Activated CD4-positive, CD25-positive, alpha-beta regulatory T cell treated with anti-CD3 and anti-CD28 coated beads, Interleukin-2, amount 50 U/mL, for 24 hours (primary cell): ENCODE measurements around the gene PSMD3.
"Not testable (repeated sequence)": the region's sequence is repeated elsewhere in the genome, so short reads cannot be mapped to it uniquely, and the experiment has no call there.

Source experiments
- ATAC-seq, 2 donors: fragments of 150-1000 bp; cut with Tn5 transposase; one replicate each; pipeline ENCODE4 v1.10.0; 2021; ENCODE audit warnings: mild to moderate bottlenecking in 1 of 2, moderate library complexity in 1 of 2

The PSMD3 gene

DNA sequence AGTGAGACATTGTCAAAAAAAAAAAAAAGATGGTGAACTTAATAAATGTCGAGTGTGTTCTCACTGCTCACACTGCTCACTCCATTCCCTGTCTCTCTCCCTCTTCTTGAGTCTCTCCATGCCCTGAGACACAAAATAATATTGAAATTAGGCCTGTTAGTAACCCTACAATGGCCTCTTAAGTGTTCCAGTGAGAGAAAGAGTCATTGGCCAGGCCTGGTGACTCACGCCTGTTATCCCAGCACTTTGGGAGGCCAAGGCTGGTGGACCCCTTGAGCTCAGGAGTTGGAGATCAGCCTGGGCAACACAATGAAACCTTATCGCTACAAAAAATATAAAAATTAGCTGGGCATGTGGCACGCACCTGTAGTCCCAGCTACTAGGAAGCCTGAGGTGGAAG lies 18.5 kb downstream of the PSMD3 start:
- no peak for ATAC-seq

DNA sequence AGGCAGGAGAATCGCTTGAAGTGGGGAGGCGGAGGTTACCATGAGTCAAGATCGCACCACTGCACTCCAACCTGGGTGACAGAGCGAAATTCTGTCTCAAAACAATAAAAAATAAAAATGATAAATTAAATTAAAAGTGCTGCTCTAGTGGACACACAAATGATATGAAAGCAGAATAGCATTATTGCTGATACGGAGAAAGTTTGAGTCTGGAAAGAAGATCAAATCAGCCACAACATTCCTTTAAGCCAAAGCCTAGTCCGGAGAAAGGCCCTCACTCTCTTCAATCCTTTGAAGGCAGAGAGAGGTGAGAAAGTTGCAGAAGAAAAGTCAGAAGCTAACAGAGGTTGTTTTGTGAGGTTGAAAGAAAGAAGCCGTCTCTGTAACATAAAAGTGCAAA lies 19.6 kb downstream of the PSMD3 start:
- no peak for ATAC-seq

DNA sequence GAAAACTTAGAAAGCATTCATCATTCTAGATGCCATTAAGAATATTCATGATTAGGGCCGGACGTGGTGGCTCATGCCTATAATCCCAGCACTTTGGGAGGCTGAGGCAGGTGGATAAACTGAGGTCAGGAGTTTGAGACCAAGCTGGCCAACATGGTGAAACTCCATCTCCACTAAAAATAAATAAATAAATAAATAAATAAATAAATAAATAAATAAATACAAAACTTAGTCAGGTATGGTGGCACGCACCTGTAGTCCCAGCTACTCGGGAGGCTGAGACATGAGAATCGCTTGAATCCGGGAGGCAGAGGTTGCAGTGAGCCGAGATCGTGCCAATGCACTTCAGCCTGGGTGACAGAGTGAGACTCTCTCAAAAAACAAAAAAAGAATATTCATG lies 20.7 kb downstream of the PSMD3 start:
- not testable (repeated sequence) for ATAC-seq

DNA sequence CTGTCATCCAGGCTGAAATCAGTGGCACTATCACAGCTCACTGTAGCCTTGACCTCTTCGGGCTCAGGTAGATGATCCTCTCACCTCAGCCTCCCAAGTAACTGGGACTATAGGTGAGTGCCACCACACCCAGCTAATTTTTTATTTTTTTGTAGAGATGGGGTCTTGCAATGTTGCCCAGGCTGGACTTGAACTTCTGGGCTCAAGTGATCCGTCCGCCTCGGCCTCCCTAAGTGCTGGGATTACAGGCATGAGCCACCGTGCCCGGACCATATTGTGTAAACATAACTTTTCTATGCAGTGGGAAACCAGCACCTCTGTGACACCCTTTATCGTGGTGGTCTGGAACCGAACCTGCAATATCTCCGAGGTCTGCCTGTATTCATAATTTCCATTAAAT lies 23.5 kb downstream of the PSMD3 start:
- no peak for ATAC-seq

DNA sequence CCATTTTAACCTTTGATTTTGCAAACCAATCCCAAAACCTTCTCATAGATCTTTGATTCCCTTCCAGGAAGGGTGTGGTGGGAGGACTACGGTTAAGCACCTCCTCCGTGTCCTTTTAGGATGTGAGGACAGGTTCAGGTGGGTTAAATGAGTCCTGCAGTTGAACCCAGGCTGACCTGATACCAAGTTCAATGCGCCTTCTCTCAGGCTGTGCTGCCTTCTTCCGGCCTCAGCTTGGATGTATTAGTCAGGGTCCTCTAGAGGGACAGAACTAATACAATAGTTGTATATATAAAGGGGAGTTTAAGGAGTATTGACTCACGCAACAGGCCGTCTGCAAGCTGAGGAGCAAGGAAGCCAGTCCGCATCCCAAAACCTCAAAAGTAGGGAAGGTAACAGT lies 24.1 kb downstream of the PSMD3 start:
- ATAC-seq: no peak

DNA sequence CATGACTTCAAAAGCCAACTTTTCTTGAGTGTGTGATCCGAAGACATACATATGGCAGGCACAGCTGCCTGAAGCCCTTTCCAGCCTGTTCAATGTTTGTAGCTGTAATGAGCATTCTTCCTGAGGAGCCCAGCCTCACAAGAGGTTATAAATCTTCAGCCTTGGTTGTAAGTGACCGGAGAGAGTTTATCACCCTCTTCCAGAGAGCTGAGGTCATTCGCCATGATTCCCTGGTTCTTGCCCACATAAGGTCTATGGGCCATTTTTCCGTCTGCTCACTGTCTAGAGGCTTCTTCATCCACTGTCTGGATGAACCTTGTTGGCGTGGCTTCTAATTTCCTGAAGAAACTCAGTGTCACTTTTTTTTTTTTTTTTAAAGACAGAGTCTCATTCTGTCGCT lies 24.9 kb downstream of the PSMD3 start:
- ATAC-seq: no peak

DNA sequence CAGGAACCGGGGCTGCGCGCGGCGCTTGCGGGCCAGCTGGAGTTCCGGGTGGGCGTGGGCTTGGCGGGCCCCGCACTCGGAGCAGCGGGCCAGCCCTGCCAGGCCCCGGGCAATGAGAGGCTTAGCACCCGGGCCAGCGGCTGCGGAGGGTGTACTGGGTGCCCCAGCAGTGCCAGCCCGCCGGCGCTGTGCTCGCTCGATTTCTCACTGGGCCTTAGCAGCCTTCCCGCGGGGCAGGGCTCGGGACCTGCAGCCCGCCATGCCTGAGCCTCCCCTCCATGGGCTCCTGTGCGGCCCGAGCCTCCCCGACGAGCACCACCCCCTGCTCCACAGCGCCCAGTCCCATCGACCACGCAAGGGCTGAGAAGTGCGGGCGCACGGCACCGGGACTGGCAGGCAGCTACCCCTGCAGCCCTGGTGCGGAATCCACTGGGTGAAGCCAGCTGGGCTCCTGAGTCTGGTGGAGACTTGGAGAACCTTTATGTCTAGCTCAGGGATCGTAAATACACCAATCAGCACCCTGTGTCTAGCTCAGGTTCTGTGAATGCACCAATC lies 30.4 kb downstream of the PSMD3 start:
- ATAC-seq: not testable (repeated sequence)

DNA sequence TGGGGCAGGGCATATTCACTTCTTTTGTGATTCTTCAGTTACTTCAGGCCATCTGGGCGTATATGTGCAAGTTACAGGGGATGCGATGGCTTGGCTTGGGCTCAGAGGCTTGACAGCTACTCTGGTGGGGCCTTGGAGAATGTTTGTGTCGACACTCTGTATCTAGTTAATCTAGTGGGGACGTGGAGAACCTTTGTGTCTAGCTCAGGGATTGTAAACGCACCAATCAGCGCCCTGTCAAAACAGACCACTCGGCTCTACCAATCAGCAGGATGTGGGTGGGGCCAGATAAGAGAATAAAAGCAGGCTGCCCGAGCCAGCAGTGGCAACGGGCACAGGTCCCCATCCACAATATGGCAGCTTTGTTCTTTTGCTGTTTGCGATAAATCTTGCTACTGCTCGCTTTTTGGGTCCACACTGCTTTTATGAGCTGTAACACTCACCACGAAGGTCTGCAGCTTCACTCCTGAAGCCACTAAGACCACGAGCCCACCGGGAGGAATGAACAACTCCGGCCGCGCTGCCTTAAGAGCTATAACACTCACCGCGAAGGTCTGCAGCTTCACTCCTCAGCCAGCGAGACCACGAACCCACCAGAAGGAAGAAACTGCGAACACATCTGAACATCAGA lies 31.5 kb downstream of the PSMD3 start:
- not testable (repeated sequence) for ATAC-seq

DNA sequence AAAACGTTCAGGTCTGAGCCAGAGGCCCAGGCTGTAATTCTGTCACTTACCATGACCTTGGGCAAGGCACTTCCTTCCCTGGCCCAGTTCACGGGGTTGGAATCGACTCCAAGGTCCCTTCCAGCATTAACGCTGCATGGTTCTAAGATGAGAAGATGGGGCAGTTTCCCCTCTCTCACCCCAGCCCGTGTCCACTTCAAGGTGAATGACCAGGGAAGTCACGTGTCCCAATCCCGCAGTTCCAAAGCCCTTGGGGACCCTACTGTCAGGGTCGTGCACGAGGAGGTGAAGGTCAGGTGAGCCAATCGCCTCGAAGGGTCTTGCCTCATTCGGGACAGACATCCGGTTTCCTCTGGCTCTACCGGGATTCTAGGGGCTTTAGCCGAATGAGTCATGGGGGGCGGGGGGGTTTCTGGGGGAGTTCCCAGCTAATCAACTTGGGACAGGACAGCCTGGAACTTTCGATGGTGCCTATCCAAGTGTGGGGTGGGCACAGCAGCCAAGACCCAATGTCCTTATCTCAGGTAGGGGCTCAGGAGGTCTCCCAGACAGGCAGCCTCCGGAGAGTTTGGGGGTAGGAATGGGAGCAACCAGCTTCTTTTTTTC lies 33.9 kb downstream of the PSMD3 start:
- no peak for ATAC-seq

DNA sequence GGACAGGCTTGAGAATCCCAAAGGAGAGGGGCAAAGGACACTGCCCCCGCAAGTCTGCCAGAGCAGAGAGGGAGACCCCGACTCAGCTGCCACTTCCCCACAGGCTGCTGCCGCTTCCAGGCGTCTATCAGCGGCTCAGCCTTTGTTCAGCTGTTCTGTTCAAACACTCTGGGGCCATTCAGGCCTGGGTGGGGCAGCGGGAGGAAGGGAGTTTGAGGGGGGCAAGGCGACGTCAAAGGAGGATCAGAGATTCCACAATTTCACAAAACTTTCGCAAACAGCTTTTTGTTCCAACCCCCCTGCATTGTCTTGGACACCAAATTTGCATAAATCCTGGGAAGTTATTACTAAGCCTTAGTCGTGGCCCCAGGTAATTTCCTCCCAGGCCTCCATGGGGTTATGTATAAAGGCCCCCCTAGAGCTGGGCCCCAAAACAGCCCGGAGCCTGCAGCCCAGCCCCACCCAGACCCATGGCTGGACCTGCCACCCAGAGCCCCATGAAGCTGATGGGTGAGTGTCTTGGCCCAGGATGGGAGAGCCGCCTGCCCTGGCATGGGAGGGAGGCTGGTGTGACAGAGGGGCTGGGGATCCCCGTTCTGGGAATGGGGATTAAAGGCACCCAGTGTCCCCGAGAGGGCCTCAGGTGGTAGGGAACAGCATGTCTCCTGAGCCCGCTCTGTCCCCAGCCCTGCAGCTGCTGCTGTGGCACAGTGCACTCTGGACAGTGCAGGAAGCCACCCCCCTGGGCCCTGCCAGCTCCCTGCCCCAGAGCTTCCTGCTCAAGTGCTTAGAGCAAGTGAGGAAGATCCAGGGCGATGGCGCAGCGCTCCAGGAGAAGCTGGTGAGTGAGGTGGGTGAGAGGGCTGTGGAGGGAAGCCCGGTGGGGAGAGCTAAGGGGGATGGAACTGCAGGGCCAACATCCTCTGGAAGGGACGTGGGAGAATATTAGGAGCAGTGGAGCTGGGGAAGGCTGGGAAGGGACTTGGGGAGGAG lies 34.7 kb downstream of the PSMD3 start, which contains the start of gene CSF3:
Gene CSF3, plus strand, starts transcription at position 436 of the 993 bp plus-strand sequence. Its CDS starts 35 bp downstream, at position 471.
- ATAC-seq: no peak

DNA sequence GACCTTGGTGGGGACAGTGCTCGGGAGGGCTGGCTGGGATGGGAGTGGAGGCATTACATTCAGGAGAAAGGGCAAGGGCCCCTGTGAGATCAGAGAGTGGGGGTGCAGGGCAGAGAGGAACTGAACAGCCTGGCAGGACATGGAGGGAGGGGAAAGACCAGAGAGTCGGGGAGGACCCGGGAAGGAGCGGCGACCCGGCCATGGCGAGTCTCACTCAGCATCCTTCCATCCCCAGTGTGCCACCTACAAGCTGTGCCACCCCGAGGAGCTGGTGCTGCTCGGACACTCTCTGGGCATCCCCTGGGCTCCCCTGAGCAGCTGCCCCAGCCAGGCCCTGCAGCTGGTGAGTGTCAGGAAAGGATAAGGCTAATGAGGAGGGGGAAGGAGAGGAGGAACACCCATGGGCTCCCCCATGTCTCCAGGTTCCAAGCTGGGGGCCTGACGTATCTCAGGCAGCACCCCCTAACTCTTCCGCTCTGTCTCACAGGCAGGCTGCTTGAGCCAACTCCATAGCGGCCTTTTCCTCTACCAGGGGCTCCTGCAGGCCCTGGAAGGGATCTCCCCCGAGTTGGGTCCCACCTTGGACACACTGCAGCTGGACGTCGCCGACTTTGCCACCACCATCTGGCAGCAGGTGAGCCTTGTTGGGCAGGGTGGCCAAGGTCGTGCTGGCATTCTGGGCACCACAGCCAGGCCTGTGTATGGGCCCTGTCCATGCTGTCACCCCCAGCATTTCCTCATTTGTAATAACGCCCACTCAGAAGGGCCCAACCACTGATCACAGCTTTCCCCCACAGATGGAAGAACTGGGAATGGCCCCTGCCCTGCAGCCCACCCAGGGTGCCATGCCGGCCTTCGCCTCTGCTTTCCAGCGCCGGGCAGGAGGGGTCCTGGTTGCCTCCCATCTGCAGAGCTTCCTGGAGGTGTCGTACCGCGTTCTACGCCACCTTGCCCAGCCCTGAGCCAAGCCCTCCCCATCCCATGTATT lies 35.7 kb downstream of the PSMD3 start:
- ATAC-seq: no peak

DNA sequence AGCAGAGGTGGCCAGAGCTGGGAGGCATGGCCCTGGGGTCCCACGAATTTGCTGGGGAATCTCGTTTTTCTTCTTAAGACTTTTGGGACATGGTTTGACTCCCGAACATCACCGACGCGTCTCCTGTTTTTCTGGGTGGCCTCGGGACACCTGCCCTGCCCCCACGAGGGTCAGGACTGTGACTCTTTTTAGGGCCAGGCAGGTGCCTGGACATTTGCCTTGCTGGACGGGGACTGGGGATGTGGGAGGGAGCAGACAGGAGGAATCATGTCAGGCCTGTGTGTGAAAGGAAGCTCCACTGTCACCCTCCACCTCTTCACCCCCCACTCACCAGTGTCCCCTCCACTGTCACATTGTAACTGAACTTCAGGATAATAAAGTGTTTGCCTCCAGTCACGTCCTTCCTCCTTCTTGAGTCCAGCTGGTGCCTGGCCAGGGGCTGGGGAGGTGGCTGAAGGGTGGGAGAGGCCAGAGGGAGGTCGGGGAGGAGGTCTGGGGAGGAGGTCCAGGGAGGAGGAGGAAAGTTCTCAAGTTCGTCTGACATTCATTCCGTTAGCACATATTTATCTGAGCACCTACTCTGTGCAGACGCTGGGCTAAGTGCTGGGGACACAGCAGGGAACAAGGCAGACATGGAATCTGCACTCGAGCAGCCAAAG lies 36.9 kb downstream of the PSMD3 start:
- ATAC-seq: no peak

DNA sequence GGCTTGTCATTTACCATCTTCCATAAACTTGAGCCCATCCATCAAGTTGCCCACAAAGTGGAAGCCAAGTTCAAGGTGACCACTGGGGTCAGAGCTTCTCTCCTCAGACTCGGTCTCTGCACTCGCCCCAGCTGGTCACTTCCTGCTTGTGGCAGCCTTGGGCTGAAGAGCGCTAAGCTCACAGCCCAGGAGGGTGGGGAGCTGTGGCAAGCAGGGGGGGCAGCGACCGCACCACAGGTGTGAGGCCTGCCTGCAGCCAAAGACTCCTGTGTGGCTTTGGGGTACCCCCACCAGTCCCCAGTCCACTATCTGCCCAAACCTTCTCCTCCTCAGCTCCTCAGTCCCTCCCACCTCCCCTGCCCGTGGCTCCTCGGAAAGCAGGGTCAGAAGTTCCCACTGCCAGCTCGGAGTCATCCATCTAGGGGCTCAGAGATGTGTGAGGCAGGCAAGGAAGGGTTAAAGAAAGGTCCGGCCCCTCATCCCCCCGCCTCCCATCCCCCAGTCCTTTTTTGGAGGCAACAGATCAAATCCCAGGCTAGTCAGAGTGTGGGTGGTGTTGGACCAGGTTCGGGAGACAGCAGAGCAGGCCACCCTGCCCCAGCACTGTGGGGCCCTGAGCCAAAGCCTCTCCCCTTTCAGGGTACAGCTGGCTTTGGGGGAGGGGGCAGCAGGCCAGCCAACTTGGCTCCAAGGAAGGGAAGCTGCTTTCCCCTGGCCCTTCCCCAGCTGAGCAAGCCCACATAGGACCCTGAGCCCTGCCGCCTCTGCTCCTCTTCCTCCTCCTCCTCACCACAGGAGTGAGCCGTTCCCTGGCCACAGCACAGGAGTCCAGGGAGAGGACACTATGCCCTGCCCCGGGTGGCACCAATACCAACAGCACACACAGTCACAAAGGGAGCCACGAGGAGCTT lies 37.9 kb downstream of the PSMD3 start:
- no peak for ATAC-seq

DNA sequence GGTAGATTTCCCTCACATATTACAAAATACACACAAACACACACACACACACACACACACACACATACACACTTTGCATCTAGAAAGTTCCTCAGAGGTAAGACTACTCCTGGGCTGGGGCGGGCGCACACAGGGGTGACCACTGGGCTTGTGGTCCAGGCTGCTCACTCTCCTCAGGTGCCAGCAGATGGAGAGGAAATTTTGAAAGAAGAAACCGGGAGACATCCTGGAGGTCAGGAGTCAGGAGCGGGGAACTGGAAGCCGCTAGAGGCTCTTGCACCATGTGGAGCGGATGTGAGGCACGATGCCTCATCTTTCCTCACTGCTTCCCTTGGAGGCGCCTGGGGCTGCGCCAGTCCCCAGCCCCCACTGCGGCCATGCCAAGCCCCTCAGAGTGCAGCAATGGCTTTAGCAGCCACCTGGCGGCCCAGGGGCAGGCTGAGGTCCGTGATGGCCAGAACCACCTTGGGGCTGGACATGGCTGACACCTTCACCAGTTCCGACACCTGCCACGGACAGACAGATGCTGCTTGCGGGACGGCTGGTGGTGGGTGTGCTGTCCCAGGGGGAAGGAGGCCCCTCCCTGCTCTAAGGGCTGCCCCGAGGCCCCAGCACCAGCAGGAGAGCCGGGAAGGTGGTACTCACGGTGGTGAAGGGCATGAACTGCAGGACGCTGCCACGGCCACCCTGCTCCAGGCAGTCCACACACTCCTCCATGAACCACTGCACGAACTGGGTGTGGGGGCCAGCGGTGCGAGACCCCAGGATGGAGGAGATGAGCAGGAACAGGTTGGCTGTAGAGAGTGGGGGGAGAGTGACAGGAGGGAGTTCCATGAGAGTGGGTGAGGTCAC lies 38.8 kb downstream of the PSMD3 start:
- no peak for ATAC-seq

DNA sequence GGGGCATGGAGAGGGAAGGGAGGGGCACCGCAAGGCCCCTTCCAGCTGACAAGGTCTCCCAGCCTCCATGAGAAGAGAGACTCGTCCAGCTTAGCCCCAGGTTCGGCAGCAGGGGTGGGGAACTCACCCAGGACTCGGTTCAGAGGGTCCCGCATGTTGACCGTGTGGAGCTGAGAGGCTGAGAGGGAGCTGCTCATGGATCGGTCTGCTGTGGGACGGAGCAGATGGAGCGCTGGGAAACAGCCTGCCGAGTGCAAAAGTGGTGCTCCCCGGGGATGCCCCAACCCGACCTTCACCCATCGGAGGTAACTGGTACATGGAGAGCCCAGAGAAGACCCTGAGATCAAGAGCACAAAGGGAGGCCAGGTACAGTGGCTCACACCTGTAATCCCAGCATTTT lies 39.5 kb downstream of the PSMD3 start:
- no peak for ATAC-seq

DNA sequence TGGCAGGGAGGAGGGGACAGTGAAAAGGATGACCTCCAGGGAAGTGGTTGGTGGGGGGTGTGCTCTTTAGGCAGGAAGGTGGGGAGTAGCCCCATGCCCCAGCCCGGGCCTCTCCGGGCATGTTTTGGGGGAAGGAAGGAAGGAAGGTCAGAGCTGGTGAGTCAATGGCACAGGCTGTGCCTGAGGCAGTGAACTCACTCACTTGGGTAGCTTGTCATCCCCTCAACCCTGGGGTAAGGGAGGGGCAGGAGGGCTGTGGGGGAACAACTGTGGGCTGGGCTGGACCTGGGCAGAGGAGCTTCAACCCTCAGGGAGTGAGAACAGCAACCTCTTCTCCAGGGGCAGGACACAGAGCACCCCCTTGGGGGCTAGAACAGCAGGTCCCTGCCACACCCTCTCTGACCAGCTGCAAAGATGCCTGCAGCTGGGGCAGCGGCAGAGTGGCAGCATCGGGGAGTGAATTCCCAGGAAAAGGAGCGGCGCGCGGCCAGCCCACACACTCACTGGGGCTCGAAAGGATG lies 40.9 kb downstream of the PSMD3 start:
- no peak for ATAC-seq

DNA sequence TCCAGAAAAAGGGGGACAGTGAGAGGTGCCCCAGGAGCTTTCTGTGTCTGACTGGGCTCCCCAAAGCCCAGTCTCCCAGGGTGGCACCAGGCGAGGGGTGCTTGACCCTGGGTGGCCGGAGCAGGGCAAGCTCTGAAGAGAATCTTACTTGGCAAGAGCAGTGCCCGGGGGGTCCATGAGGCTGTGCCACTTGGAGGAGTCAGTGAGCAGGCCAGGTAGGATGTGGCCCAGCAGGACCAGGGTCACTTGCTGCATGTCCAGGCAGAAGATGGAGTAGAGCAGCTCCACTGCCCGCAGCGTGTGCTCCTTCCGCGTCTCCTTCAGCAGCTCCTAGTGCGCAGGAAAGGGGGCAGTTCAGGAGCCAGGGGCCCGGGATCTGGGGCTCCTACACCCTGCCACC lies 41.9 kb downstream of the PSMD3 start:
- no peak for ATAC-seq

DNA sequence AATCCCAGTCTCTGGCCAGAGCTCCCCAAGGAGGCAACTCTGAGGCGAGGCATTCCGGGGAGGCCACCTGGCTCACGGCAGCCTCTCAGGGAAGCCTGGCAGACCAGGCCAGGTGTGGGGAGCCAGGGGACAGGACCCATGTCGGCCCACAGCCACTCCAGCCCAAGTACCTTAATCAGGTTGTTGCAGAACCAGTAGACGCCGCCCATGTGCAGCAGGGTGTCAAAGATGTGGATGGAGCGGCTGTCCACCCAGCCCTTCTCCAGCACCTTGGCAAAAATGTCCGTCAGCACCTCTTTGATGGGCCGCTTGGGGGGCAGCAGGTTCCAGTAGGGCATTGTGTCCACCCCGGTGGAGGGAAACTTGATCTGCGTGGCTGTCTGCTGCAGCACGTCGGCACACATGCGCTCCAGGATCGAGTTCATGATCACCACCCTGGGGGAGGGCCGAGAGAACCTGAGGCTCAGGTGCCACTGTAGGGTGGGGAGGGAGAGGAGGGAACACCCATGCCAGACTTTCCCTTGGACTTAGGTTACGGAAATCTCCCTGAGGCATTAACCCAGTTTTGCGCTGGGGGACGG lies 42.4 kb downstream of the PSMD3 start:
- no peak for ATAC-seq
